NCI-H226 (cell line): Measurements from ENCODE around the gene TWSG1.

ENCODE experiments used
- DNase-seq: peaks from one replicate; pipeline ENCODE4 v3.0.0-alpha.2; 2015

Gene TWSG1

DNA sequence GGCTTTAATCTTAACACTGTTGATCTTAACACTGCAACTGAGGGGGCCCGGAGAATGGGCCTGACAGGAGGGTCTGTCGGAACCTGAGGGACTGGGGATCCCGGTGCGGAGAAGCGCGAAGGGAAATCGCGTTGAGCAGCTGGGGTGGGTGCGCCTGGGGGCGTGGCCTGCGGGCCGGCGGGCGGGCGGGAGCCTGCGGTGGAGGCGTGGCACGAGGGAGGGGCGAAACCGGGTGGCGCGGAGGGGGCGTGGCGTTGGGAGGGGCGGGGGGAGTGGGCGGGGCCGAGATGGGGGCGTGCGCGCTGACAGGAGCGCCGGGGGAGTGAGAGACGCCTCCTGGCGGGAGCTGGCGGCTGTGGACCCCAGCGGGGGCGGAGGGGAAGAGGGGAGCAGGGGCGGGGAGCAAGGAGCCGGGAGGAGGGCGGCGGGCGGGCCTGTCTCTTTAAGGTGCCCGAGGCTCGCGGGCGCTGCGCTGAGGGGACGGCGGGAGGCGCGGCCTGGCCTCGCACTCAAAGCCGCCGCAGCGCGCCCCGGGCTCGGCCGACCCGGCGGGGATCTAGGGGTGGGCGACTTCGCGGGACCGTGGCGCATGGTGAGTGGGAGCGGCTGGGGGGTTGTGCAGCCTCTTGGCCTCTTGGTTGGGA is at the start of gene TWSG1:
Gene TWSG1, plus strand, starts transcription at position 445 of the 644 bp plus-strand sequence. CDS start 2,457 bp downstream, outside the sequence.
- peak; percentile 88 for DNase-seq

DNA sequence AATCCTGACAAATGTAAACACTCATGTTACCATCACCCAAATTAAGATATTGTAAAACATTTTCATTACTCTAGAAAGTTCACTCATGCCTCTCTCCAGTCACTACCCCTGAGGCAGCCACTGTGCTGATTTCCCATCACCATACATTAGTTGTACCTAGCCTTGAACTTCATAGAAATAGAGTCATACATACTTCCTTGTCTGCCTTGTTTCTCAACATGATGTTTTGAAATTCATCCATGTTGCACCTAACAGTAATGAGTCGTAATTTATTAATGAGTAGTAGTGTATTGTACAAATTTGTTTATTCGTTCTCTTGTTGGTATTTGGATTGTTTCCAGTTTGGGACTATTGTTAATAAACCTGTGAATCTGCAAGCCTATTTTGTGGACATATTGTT is 49.0 kb upstream of the TWSG1 start:
- no peak for DNase-seq

DNA sequence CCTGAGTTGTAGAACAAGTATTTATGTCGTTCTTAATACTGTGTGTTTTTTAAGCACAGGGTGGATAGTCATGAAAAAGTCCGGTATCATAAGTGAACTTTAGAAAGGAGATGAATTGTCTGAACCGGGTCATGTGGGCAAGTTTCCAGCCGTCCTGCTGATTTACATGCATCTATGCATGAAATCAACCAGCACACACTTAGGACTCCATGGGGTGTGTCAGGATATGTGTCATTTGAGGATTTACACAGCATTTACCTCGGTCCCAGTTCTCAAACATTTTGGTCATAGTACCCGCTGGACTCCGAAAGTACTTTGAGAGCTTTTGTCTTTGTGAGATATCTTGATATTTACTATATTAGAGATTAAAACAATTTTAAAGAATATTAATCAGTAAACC is 47.5 kb upstream of the TWSG1 start:
- DNase-seq = no peak

DNA sequence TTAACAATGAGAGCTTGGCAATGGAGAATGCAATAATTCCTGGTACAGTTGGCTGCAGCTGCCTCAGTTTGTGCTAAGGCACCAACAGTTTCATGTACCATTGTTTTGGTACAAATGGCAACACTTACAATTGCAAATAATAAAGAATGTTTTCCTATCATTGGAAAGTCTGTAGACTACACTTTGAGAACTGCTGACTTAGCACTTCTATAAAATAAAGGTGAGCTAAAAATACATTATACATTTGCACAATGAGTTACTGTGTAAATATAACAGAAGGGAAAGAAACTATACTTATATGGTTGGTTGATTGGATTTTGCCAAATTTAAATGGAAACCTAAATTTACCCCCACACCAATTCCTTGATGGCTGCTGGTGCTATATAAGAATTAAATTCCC is 44.9 kb upstream of the TWSG1 start:
- no peak for DNase-seq

DNA sequence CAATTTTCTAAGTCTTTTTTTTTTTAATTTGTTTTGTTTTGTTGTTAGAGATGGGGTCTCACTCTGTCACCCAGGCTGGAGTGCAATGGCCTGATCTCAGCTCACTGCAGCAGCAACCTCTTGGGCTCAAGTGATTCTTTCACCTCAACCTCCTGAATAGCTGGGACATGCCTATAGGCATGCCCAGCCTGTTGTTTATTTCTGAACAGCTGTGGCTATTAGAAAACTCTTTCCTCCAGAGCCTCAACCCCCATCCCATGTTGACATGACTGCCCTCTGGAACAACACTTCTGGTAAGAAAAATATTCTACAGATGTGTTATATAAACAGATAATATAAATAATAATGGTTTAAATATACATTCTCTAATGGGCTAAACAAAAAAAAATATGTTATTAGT is 44.4 kb upstream of the TWSG1 start:
- no peak for DNase-seq

DNA sequence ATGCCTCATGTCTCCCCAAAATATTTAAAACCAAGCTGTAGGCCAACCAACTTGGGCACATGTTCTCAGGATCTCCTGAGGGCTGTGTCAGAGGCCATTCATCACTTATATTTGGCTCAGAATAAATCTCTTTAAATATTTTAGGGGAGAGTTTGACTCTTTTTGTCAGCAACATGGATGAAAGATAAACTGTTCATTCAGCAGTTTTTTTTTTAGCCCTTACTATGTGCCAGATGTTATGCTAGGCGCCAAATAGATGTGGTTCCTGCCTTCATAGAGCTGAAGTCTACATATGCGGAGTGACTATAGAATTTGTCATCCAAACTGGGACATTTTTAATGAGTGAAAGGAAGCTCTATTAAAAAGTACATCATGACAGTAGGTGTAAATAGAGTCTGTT is 42.5 kb upstream of the TWSG1 start:
- DNase-seq = no peak

DNA sequence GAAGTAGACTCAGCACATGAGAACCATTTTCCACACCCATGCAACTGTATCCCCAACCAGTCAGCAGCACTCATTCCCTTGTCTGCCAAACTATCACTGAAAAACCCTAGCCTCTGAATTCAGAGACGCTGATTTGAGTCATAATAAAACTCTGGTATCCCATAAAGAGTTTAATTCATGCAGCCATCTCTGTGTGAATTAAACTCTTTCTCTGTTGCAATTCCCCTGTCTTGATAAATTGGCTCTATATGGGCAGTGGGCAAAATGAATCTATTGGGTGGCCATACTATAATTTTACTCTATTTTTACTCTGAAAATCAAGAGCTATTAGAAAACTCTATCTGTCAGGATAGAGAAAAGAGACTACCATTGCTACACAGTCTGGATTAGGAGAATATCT is 40.6 kb upstream of the TWSG1 start:
- no peak for DNase-seq

DNA sequence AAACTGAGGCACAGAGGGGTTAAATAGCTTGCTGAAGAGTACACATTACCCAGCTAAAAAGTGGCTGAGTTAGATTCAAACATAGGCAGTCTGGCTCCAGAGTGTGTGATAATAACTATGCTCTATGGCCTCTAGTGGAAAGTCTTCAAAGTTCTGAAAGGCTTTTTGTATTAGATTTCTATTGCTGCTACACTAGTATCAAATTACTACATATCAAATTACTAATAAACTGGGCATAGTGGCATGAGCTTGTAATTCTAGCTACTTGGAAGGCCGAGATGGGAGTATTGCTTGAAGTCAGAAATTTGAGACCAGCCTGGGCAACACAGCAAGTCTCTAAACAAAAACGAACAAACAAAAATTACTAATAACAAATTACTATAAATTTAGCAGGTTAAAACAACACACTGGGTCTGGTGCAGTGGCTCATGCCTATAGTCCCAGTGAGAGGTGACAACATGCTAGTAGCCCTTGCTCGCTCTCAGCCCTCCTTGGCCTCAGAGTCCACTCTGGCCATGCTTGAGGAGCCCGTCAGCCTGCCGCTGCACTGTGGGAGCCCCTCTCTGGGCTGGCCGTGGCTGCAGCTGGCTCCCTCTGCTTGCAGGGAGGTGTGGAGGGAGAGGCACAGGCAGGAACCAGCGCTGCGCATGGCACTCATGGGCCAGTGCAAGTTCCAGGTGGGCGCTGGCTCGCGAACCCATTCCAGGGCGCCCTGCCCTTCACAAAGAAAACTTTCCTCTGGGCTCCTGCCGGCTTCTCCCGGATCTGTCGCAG is 38.2 kb upstream of the TWSG1 start:
- no peak for DNase-seq

DNA sequence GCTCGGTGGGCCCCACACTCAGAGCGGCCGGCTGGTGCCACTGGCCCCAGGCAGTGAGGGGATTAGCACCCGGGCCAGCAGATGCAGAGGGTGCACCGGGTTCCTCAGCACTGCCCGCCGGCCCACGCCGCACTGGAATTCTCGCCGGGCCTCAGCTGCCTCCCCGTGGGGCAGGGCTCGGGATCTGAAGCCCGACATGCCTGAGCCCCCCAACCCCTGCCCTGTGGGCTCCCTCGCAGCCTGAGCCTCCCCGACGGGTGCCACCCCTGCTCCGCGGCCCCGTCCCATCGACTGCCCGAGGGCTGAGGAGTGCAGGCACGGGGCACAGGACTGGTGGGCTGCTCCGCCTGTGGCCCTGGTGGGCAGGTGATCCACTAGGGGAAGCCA is 37.6 kb upstream of the TWSG1 start:
- DNase-seq = no peak

DNA sequence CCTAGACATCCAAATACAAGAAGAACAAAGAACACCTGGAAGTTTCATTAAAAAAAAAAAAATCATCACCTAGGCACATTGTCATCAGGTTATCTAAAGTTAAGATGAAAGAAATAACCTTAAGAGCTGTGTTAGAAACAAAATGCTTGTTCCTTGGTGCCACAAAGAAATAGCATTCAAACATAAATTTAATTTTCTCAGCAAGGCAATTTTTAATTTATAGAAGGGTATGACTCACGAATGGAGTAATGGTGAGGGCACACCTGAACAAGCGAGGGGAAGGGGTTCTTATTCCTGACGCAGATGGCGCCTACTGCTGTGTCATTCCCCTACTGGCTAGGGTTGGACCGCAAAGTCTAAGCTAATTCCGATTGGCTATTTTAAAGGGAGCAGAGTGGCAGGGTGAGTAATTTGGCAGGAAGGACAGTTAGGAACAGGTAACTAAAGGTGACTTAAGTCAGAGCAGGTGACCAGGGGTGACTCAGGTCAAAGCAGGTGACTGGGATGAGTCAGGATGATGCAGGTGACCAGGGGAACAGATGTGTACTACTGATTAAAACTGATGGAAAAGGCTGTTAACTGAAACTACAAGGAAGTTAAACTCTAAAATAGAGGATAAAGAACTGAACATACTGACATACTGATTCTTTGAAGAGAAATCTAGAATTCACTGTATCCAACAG is 30.0 kb upstream of the TWSG1 start:
- DNase-seq = no peak

DNA sequence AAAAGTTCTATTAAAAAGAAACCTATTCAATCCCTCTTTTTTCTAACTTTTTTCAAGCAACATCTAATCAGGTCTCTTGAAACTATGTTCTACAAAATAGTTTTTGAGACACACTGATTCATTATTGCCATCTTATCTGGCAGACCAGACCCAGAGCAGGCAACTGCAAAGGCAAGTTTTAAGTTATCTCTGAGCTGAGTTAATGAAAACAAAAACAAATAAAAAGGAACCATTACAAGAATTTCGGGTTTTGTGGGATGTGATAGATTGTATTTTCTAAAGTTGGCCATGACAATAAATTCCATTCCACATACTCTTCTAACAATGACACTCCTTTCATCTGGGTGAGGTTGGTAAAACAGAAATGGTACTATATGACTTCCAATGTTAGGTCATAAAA is 15.2 kb upstream of the TWSG1 start:
- no peak for DNase-seq

DNA sequence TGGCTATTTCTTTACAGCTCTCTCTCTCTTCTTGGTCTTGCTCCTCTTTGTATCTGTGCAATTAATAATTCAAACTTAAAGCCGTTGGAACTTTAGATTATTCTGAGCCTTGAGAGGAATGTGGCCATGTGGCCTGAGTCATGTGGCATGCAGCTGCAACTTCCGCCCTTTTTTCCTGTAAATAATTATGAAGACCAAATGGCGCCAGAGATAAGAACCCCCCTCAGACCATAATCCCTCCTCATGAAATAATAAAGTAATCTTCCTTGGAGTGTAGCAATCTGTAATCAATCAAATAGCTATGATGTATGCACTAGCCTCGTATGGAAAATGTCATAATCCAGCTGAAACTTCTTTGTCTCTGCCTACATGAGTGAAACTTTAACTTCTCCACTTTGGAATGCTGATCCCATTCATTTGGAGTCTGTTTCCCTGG is 13.5 kb upstream of the TWSG1 start:
- DNase-seq = no peak

DNA sequence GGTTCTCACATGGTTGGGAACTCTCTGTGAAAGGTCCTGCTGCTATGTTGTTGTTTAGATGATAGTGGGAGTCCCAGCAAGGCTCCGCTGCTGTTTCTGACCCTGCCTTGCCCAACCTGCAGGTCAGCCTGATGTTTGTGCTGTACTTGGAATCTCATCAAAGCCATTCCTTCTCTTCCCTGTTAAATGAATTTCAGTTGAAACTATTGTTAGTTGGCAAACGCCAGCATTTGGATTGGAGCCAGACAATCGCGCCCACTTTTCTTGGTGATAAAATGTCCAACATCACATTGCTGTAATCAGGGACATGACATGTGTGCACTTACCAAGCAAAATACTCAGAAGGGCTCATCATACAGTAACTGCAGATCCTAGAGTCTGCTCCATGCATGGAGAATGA is 12.8 kb upstream of the TWSG1 start:
- no peak for DNase-seq

DNA sequence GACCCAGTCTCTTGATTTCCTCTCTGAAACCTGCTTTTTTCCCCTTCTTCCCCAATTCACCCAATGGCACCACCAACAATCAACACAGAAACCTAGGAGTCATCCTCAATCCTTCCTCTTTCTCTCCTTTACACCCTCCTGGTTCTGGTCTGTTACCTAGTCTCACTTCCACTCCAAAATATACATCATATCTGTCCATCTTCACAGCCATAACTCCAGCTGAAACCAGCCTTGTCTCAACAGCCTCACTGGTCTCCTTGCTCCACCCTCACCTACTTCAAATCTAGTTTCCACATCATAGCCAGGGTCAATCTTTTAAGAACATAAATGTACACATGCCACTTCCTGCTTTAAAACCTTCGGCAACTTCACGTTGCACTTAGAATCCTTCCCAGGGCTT is 11.8 kb upstream of the TWSG1 start:
- no peak for DNase-seq

DNA sequence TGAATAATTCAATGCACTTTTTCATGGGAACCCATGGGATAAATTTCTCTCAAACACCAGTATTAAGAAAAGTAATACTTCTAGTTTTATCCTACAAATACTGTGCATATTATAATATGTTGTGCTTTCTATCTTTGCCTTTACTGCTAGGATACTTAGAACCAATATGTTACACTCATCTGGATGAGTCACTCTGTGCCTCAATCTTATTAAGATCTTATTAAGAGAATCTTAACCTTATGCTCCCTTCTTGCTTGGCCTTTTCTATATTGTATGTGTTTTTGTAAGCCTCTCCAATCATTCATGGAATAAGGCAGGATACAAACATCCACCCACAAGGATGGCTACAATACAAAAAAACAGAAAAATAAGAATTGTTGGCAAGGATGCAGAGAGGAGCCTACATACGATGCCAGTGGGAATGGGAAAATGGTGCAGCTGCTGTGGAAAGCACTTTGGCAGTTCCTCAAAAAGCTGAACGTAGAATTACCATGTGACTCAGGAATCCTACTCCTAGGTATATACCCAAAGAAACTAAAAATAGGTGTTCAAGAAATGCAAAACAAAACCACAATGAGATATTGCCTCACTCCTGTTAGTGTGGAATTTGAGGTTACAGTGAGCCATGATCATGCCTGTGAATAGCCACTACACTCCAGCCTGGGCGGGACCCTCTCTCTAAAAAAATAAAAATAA is 10.7 kb upstream of the TWSG1 start:
- peak; percentile 68 for DNase-seq

DNA sequence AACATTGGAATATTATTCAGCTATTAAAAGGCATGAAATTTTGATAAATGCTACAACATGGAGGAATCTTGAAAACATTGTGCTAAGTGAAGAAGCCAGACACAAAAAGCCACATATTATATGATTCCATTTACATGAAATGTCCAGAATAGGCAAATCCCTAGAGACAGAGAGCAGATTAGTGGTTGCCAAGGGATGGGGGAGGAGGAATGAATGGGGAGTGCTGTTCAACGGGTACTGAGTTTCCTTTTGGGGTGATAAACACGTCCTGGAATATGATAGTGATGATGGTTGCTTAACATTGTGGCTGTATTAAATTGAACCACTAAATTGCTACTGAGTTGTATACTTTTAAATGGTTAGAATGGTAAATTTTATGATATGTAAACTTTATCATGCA is 8.9 kb upstream of the TWSG1 start:
- DNase-seq = no peak

DNA sequence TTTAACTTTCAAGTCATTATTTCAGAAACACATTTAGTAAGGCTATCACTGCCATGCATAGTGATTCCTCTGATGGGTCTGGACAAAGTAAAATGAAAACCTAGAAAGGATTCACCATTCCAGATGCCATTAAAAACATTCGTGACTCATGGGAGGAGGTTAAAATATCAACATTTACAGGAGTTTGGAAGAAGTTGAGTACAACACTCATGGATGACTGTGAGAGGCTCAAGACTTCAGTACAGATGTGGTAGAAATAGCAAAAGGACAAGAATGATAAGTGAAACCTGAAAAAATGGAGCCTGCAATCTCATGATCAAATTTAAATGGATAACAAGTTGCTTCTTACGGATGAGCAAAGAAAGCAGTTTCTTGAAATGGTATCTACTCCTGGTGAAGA is 5.8 kb upstream of the TWSG1 start:
- DNase-seq = no peak

DNA sequence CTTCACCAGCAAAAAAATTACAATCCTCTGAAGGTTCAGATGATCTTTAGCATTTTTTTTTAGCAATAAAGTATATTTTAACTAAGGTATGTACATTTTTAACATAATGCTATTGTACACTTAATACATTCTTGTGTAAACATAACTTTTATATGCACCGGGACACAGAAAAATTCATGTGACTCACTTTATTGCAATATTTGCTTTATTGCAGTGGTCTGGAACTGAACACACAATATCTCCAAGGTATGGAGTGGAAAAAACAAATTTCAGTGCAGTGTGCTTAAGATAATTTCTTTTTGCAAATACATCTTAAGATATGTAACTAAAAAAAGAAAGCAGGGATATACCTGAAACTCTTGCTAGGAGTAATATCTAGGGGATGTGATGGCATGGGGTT is 5.1 kb upstream of the TWSG1 start:
- no peak for DNase-seq

DNA sequence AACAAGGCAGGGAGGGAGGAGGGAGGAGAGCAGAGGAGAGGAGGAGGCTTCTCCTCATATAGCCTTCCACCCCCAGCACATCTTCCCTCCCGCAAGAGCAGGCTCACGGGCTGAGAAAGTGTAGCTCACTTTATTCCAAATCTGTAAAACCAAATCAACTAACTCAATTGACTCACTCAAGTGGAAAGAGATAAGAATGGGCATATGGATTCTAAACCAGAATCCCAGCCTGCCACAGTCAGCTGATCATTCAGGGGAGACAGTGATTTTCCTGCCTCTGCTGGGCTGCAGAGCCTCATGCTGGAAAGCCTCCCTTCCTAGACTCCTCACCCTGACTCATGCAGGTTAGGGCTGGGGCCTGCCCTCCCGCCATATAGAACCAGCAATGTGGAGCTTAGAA is 4.2 kb upstream of the TWSG1 start:
- DNase-seq = no peak

DNA sequence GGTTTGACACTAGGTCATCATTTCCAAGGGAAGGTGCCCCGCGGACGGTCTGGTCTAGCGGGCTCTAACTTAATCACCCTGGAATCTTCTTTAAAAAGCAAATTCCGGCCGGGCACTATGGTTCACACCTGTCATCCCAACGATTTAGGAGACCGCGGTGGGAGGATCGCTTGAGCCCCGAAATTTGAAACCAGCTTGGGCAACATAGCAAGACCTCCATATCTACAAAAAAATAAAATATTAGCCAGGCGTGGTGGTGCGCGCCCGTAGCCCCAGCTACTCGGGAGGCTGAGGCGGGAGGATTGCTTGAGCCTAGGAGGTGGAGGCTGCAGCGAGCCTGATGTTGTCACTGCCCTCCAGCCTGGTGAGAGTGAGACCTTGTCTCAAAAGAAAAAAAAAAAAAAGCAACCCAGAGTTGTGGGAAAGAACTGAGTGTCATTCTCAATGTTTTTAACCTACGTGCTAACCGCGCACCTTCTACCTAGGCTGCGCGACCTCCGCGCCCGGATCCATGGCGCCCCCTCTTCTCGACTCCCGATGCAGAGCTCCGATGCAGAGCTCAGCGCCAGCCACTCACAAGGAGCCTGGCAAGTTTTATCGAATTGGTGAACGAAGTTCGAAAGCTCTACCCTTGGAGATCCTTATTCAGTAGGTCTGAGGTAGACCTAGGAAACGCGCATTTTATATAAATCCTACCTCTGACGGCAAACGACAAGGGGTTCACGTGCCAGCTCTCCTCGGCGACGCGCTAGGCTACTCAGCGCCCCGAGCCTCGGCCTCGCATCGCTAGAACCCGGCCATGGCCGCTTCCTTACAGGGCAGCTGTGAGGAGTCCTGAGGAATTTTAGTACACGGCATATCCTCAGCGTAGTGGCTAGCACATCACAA is 888 bp upstream of the TWSG1 start:
- no peak for DNase-seq

DNA sequence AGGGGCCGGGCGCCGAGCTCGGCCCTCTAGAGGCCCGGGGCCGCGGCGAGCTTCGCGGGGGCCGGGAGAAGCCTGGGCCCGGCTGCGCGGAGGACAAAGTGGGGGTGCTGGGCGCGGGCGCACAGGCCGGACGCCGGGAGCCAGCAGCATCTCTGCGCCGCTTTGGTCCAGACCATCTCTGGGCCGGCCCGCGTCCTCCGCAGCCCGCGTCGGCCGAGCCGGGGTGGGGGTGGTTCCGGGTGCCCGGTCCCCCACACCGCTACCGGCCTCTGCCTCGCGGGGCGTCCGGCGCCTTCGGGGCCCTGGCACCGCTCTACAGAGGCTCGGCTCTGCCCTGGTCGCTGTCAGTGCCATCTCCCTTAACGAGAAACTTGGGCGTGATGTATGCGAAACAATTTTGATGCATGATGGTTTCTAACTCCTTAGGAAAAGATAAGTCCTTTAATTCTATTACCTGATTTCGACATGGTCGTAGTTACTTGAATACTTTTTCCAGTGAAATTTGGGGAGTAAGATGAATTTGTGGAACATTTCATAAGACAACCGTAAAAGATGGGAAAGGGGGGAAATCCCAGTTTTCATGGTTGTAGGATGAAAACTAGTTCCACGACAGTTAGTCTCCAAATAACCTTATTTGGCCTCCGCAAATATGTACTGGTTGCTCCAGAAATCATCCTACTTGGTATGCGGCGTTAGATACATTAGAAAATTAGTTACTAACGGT is 562 bp downstream of the TWSG1 start:
- DNase-seq = no peak

DNA sequence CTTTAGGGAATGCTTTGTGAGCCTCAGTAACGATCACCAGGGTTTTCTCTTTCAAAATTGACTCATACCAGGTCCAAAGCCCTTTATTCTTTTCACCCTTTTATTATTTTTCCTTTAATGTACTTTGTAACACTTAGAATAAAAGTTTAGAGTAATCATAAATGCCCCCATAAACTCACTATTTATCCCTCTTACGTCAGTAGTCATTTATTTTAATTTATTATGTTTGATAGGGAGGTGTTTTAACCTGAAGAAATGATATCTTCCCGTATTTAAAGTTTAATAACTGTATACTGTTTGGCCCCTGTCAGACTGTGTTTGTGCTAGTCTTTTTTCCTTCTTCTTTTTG is 1.1 kb downstream of the TWSG1 start:
- no peak for DNase-seq
